Measurements from ENCODE around the gene SLC25A21.
"Not testable (repeated sequence)": the region's sequence is repeated elsewhere in the genome, so short reads cannot be mapped to it uniquely, and the experiment has no call there.

The SLC25A21 gene

DNA sequence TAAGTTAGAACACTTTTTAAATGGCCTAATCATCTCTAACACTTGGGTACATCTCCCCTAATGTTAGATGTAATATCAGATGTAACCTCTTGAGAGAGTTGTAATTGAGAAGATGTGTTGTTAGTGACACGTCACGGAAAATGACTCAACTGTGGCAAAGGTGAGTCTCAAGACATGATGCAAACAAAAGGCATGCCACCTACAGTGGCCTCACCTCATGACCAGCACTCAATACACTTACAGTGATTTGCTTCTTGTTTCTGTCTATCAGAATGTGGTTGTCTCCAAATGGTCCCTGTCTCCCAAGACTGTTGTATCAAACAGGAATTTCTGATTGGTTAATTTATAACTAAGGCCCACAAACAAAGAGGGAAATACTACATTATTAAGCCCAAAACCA lies 91.2 kb downstream of the SLC25A21 start:
- no peak overlapping the region for H3K14ac ChIP-seq (ENCODE audit: low read length)
- H4K12ac ChIP-seq (ENCODE audit: low read depth, low read length), result no peak overlapping the region
- no peak overlapping the region for H3K4me3 ChIP-seq (ENCODE audit: low read depth, low read length)
- no peak overlapping the region for H2BK12ac ChIP-seq (ENCODE audit: low read length)
- no peak overlapping the region for H2BK5ac ChIP-seq (ENCODE audit: low read depth, low read length, poor library complexity)
- H3K27me3 ChIP-seq (ENCODE audit: insufficient read depth, low read length), result no peaks in the 10 kb centered on the region
- H3K23ac ChIP-seq (ENCODE audit: low read length), result no peak overlapping the region
- no peak overlapping the region for H2AK5ac ChIP-seq (ENCODE audit: low read length)
- H3K9me3 ChIP-seq (ENCODE audit: insufficient read depth, low read depth, low read length), result no peaks in the 10 kb centered on the region
- no peak overlapping the region for H3K27ac ChIP-seq (ENCODE audit: low read depth, low read length)
- H3K4ac ChIP-seq (ENCODE audit: low read depth, low read length), result no peak overlapping the region
- no peaks in the 10 kb centered on the region for H3K36me3 ChIP-seq (ENCODE audit: control insufficient read depth in 1 of 2, insufficient read depth in 2 of 2, low read length in 2 of 2)
- H3K18ac ChIP-seq (ENCODE audit: low read length), result no peak overlapping the region
- H3K4me2 ChIP-seq (ENCODE audit: low read length), result no peak overlapping the region
- H4K8ac ChIP-seq (ENCODE audit: low read depth, low read length), result no peak overlapping the region
- no peak overlapping the region for H3K9ac ChIP-seq (ENCODE audit: low read length)
- no peaks in the 10 kb centered on the region for H3K79me2 ChIP-seq (ENCODE audit: control insufficient read depth, insufficient read depth, low read length, poor library complexity)
- no peak overlapping the region for H2AFZ ChIP-seq (ENCODE audit: insufficient read depth, low read length, poor library complexity)
- H3K79me1 ChIP-seq (ENCODE audit: low read length), result no peaks in the 10 kb centered on the region
- peak; percentile 29 to 57 for DNase-seq
- H4K91ac ChIP-seq (ENCODE audit: low read depth, low read length), result no peak overlapping the region
- no peaks in the 10 kb centered on the region for H3K4me1 ChIP-seq (ENCODE audit: control insufficient read depth in 1 of 2, insufficient read depth in 2 of 2, low read length in 2 of 2)
- WGBS (ENCODE audit: extremely low coverage, insufficient coverage, insufficient read length), result no CpG with 5 or more reads among the region's 2 CpGs
- no peak overlapping the region for H2BK120ac ChIP-seq (ENCODE audit: insufficient read depth, low read length, poor library complexity)

DNA sequence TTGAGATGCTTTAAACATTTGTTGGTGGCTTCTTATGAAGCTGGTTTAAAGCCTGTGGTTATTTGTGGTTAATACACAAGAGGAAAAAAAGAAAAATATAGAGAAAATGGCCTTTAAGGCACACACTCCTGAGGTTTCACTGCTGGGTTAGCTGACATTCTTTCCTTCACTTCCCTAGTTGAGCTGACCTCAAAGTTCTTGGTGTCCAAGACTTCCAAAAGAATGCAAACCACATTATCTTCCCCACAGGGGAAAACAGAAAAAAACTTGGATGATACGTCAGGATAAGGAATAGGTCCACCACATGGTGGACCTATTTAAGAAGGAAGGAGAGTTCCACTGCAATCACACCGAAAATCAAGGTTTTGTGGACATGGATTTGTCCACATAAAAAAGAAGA lies 94.3 kb downstream of the SLC25A21 start:
- no peak overlapping the region for H2AFZ ChIP-seq (ENCODE audit: insufficient read depth, low read length, poor library complexity)
- H3K27ac ChIP-seq (ENCODE audit: low read depth, low read length), result no peak overlapping the region
- no peak overlapping the region for H4K91ac ChIP-seq (ENCODE audit: low read depth, low read length)
- H3K23ac ChIP-seq (ENCODE audit: low read length), result no peak overlapping the region
- H4K8ac ChIP-seq (ENCODE audit: low read depth, low read length), result no peak overlapping the region
- no peaks in the 10 kb centered on the region for H3K9me3 ChIP-seq (ENCODE audit: insufficient read depth, low read depth, low read length)
- no peak overlapping the region for H2AK5ac ChIP-seq (ENCODE audit: low read length)
- no peak overlapping the region for H3K4me3 ChIP-seq (ENCODE audit: low read depth, low read length)
- WGBS (ENCODE audit: extremely low coverage, insufficient coverage, insufficient read length), result no CpG with 5 or more reads among the region's 2 CpGs
- H3K18ac ChIP-seq (ENCODE audit: low read length), result no peak overlapping the region
- no peak overlapping the region for H2BK120ac ChIP-seq (ENCODE audit: insufficient read depth, low read length, poor library complexity)
- H3K4ac ChIP-seq (ENCODE audit: low read depth, low read length), result no peak overlapping the region
- H3K27me3 ChIP-seq (ENCODE audit: insufficient read depth, low read length), result no peaks in the 10 kb centered on the region
- H3K79me1 ChIP-seq (ENCODE audit: low read length), result no peaks in the 10 kb centered on the region
- H3K36me3 ChIP-seq (ENCODE audit: control insufficient read depth in 1 of 2, insufficient read depth in 2 of 2, low read length in 2 of 2), result no peaks in the 10 kb centered on the region
- DNase-seq, result no peak
- no peak overlapping the region for H3K9ac ChIP-seq (ENCODE audit: low read length)
- H3K4me2 ChIP-seq (ENCODE audit: low read length), result no peak overlapping the region
- H3K14ac ChIP-seq (ENCODE audit: low read length), result no peak overlapping the region
- H3K79me2 ChIP-seq (ENCODE audit: control insufficient read depth, insufficient read depth, low read length, poor library complexity), result no peaks in the 10 kb centered on the region
- H2BK12ac ChIP-seq (ENCODE audit: low read length), result no peak overlapping the region
- H2BK5ac ChIP-seq (ENCODE audit: low read depth, low read length, poor library complexity), result no peak overlapping the region
- no peaks in the 10 kb centered on the region for H3K4me1 ChIP-seq (ENCODE audit: control insufficient read depth in 1 of 2, insufficient read depth in 2 of 2, low read length in 2 of 2)
- H4K12ac ChIP-seq (ENCODE audit: low read depth, low read length), result no peak overlapping the region

DNA sequence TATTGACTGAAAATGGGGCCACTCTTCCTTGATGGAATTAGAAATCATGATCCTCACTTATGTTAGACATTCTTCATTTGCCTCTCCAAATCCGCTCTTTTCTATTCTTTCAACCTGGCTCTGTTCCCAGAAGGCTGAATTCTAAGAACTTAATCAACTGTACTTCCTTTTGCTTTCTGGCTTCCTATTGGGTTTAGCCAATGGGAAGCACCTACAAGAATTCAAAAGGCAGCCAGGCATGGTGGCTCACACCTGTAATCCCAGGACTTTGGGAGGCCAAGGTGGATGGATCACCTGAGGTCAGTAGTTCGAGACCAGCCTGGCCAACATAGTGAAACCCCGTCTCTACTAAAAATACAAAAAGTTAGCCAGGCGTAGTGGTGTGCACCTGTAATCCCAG lies 98.1 kb downstream of the SLC25A21 start:
- H3K14ac ChIP-seq (ENCODE audit: low read length); H4K91ac ChIP-seq (ENCODE audit: low read depth, low read length); H3K18ac ChIP-seq (ENCODE audit: low read length); H2BK5ac ChIP-seq (ENCODE audit: low read depth, low read length, poor library complexity); H3K9ac ChIP-seq (ENCODE audit: low read length); H3K79me2 ChIP-seq (ENCODE audit: control insufficient read depth, insufficient read depth, low read length, poor library complexity); H3K36me3 ChIP-seq (ENCODE audit: control insufficient read depth in 1 of 2, insufficient read depth in 2 of 2, low read length in 2 of 2); H3K4me2 ChIP-seq (ENCODE audit: low read length); DNase-seq; H2BK120ac ChIP-seq (ENCODE audit: insufficient read depth, low read length, poor library complexity); H3K23ac ChIP-seq (ENCODE audit: low read length); H3K27me3 ChIP-seq (ENCODE audit: insufficient read depth, low read length); H4K12ac ChIP-seq (ENCODE audit: low read depth, low read length); H2BK12ac ChIP-seq (ENCODE audit: low read length); H3K4me1 ChIP-seq (ENCODE audit: control insufficient read depth in 1 of 2, insufficient read depth in 2 of 2, low read length in 2 of 2); H2AFZ ChIP-seq (ENCODE audit: insufficient read depth, low read length, poor library complexity); H3K79me1 ChIP-seq (ENCODE audit: low read length); H2AK5ac ChIP-seq (ENCODE audit: low read length); H4K8ac ChIP-seq (ENCODE audit: low read depth, low read length); H3K4me3 ChIP-seq (ENCODE audit: low read depth, low read length); H3K9me3 ChIP-seq (ENCODE audit: insufficient read depth, low read depth, low read length); H3K4ac ChIP-seq (ENCODE audit: low read depth, low read length); H3K27ac ChIP-seq (ENCODE audit: low read depth, low read length): not testable (repeated sequence)
- no CpG with 5 or more reads among the region's 4 CpGs for WGBS (ENCODE audit: extremely low coverage, insufficient coverage, insufficient read length)

DNA sequence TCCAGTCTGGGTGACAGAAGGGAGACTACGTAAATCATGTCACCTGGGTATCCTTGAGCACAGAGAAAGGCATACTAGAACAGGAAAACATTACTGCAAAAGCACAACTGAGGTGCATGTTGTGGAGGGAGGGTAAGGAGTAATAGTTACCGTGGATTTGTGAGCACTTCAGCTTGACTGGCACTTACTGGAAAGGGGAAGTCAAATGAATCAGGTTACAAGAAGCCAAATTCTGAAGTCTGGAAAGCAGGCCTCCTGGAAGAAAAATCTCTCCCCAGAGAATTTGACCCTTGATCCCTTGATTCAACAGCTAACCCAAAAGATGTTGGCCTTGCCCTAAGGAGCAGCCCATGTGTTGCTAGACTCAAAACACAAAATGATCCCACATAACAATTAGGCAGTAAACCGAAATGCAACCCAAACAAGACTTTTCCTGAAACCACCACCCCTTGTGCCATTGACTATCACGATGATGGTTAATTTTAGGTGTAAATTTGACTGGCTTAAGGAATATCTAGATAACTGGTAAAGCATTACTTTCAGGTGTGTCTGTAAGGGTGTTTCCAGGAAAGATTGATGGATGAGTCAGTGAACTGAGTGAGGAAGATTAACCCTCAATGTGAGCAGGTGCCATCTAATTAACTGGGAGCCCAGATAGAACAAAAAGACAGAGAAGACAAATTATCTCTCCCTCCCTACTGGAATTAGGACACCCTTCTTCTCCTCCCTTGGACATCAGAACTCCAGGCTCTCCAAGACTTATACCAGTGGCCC lies 108.8 kb downstream of the SLC25A21 start:
- Histone ChIP-seq H3K27me3 (ENCODE audit: insufficient read depth, low read length) (no peaks in the 10 kb centered on the region), H3K18ac (ENCODE audit: low read length) (no peak overlapping the region), H4K12ac (ENCODE audit: low read depth, low read length) (no peak overlapping the region), H3K4ac (ENCODE audit: low read depth, low read length) (no peak overlapping the region), H3K36me3 (ENCODE audit: control insufficient read depth in 1 of 2, insufficient read depth in 2 of 2, low read length in 2 of 2) (no peaks in the 10 kb centered on the region), H3K4me1 (ENCODE audit: control insufficient read depth in 1 of 2, insufficient read depth in 2 of 2, low read length in 2 of 2) (no peaks in the 10 kb centered on the region), H4K8ac (ENCODE audit: low read depth, low read length) (no peak overlapping the region), H3K4me2 (ENCODE audit: low read length) (no peak overlapping the region), H3K27ac (ENCODE audit: low read depth, low read length) (no peak overlapping the region), H2AK5ac (ENCODE audit: low read length) (no peak overlapping the region), H2BK120ac (ENCODE audit: insufficient read depth, low read length, poor library complexity) (no peak overlapping the region), H3K79me2 (ENCODE audit: control insufficient read depth, insufficient read depth, low read length, poor library complexity) (no peaks in the 10 kb centered on the region), H3K23ac (ENCODE audit: low read length) (no peak overlapping the region), H2BK5ac (ENCODE audit: low read depth, low read length, poor library complexity) (no peak overlapping the region), H3K4me3 (ENCODE audit: low read depth, low read length) (no peak overlapping the region), H3K9ac (ENCODE audit: low read length) (no peak overlapping the region), H3K9me3 (ENCODE audit: insufficient read depth, low read depth, low read length) (no peaks in the 10 kb centered on the region), H2BK12ac (ENCODE audit: low read length) (no peak overlapping the region), H2AFZ (ENCODE audit: insufficient read depth, low read length, poor library complexity) (no peak overlapping the region), H3K14ac (ENCODE audit: low read length) (no peak overlapping the region), H4K91ac (ENCODE audit: low read depth, low read length) (no peak overlapping the region), H3K79me1 (ENCODE audit: low read length) (no peaks in the 10 kb centered on the region)
- WGBS (ENCODE audit: extremely low coverage, insufficient coverage, insufficient read length), result no CpG with 5 or more reads among the region's 4 CpGs
- DNase-seq, result no peak
